Thyroid gland (tissue), 4 donors: Measurements from ENCODE around the gene WDR27.

ENCODE experiments used
- POLR2A ChIP-seq, 2 donors: fragments of 450-650 bp; IDR thresholded peaks; one replicate each; pipeline ENCODE4 v1.6.1; 2017; ENCODE audit warnings: antibody characterized with exemption in 2 of 2, mild to moderate bottlenecking in 2 of 2, moderate library complexity in 1 of 2
- TF ChIP-seq, protein P1 (sequence below), 6 experiments: fragments of 200-600 bp in 3 of 6; fragments of 450-650 bp in 3 of 6; sonication (generic) in 3 of 6; IDR thresholded peaks; one replicate each; pipeline ENCODE4 v1.5.1; 2016 to 2019; ENCODE audit warnings: antibody characterized with exemption in 6 of 6, mild to moderate bottlenecking in 2 of 6, inconsistent platforms in 1 of 6, moderate library complexity in 1 of 6

DNA sequence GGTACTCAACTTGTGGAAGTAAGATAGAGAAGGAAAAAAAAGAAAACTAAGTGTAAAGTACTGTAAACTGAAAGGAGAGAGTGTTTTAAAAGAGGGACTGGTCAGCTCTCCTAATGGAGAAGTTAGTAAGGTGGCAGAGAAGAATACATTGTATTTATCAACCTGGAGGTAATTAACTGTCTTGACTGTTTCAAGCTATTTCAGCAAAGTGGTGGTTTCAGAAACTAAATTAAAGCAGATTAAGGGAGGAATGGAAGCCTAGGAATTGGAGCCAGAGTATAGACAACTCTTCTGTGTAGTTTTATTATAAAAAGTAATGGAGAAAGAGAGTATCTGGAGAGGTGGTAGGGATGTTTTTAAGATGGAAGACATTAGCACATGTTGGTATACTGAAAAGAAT, 25.1 kb upstream of the WDR27 start:
- TF ChIP-seq, protein P1, sequence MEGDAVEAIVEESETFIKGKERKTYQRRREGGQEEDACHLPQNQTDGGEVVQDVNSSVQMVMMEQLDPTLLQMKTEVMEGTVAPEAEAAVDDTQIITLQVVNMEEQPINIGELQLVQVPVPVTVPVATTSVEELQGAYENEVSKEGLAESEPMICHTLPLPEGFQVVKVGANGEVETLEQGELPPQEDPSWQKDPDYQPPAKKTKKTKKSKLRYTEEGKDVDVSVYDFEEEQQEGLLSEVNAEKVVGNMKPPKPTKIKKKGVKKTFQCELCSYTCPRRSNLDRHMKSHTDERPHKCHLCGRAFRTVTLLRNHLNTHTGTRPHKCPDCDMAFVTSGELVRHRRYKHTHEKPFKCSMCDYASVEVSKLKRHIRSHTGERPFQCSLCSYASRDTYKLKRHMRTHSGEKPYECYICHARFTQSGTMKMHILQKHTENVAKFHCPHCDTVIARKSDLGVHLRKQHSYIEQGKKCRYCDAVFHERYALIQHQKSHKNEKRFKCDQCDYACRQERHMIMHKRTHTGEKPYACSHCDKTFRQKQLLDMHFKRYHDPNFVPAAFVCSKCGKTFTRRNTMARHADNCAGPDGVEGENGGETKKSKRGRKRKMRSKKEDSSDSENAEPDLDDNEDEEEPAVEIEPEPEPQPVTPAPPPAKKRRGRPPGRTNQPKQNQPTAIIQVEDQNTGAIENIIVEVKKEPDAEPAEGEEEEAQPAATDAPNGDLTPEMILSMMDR (IDR thresholded peaks at IDR 0.05) = no peak
- no peak for TF ChIP-seq POLR2A (IDR thresholded peaks at IDR 0.05)
